A549 (cell line): Measurements from ENCODE around the gene CD2. TPM values are rescaled to one million over a fixed set of nuclear protein-coding genes. Genes with fewer than 3 reads are reported as not detected.

Experiments used
- ATAC-seq, 2 experiments: fragments of 200-7000 bp in 1 of 2; fragments of >200 bp in 1 of 2; cut with Nextera tagmentation in 1 of 2; cut with Tn5 transposase in 1 of 2; 3 replicates each; pipeline versions ENCODE4 v1.8.0 to v1.9.1; 2018 to 2020; ENCODE audit warnings: mild to moderate bottlenecking in 1 of 2, moderate library complexity in 1 of 2
- CTCF ChIA-PET: fragments of 300-600 bp; sonication (Branson Sonifier 250); formaldehyde crosslinking; extraction: SDS; loops from one replicate; lab custom pipeline; 2021; ENCODE audit warnings: antibody characterized with exemption, inconsistent platforms; lab: Yijun Ruan, JAX
- POLR2A ChIA-PET: fragments of 350-600 bp; formaldehyde crosslinking; extraction: SDS; loops from one replicate; lab custom pipeline; 2021; ENCODE audit warnings: antibody characterized with exemption, inconsistent platforms; lab: Yijun Ruan, JAX
- DNase-seq, 2 experiments: peaks; one replicate each; pipeline versions ENCODE4 v3.0.0 to v3.0.0-alpha.2; 2011 to 2016; ENCODE audit warnings: low read depth in 1 of 2, low spot score in 1 of 2
- FAIRE-seq: peaks from 2 replicates; lab custom pipeline; 2011; peaks lifted over from hg19 to GRCh38; lab: Jason Lieb, UNC
- H3K27ac ChIP-seq, 2 experiments: fragments of >200 bp; sonication (Bioruptor Twin); formaldehyde crosslinking; 3 replicates each; pipeline ENCODE4 v1.5.1; 2016 to 2017
- H3K4me1 ChIP-seq: fragments of >200 bp; sonication (Bioruptor Twin); formaldehyde crosslinking; 3 replicates; pipeline ENCODE4 v1.6.1; 2016
- H3K4me2 ChIP-seq: fragments of >200 bp; sonication (Bioruptor Twin); formaldehyde crosslinking; 3 replicates; pipeline ENCODE4 v1.6.1; 2016
- H3K4me3 ChIP-seq: fragments of >200 bp; sonication (Bioruptor Twin); formaldehyde crosslinking; 3 replicates; pipeline ENCODE4 v1.5.1; 2016
- H3K9me3 ChIP-seq: fragments of >200 bp; sonication (Bioruptor Twin); formaldehyde crosslinking; 3 replicates; pipeline ENCODE4 v1.6.1; 2016
- ATOH8 ChIP-seq: fragments of 250-450 bp; sonication (Bioruptor Pico); IDR thresholded peaks from 2 replicates; pipeline ENCODE4 v1.5.0; 2020; ENCODE audit warnings: low read depth, mild to moderate bottlenecking, moderate library complexity
- CEBPB ChIP-seq, 2 experiments: fragments of >200 bp in 1 of 2; sonication (Bioruptor Twin) in 1 of 2; formaldehyde crosslinking in 1 of 2; IDR thresholded peaks; 2 replicates each; pipeline ENCODE4 v1.6.1; 2012 to 2016
- CTCF ChIP-seq: fragments of >200 bp; sonication (Bioruptor Twin); formaldehyde crosslinking; IDR thresholded peaks from 3 replicates; pipeline ENCODE4 v1.5.1; 2016
- E2F6 ChIP-seq: IDR thresholded peaks from 2 replicates; pipeline ENCODE4 v1.6.1; 2012; ENCODE audit warnings: low read depth, borderline replicate concordance
- EHF ChIP-seq: fragments of 250-450 bp; sonication (Bioruptor Pico); IDR thresholded peaks from 2 replicates; pipeline ENCODE4 v1.5.0; 2020; ENCODE audit warnings: mild to moderate bottlenecking
- ELK1 ChIP-seq: fragments of 150-350 bp; IDR thresholded peaks from 2 replicates; pipeline ENCODE4 v1.6.1; 2014; ENCODE audit warnings: low read depth, mild to moderate bottlenecking, low read length
- ESRRA ChIP-seq: fragments of 150-350 bp; IDR thresholded peaks from 2 replicates; pipeline ENCODE4 v1.6.1; 2014; ENCODE audit warnings: mild to moderate bottlenecking, low read length, borderline replicate concordance
- FOSB ChIP-seq: fragments of 250-450 bp; sonication (Bioruptor Pico); IDR thresholded peaks from 2 replicates; pipeline ENCODE4 v1.5.0; 2020; ENCODE audit warnings: mild to moderate bottlenecking, moderate library complexity
- FOSL2 ChIP-seq, 2 experiments: fragments of 450-650 bp in 1 of 2; fragments of >200 bp in 1 of 2; sonication (Bioruptor Twin) in 1 of 2; formaldehyde crosslinking; IDR thresholded peaks; 2 replicates each; pipeline versions ENCODE4 v1.5.0 to v1.6.1; 2016 to 2020; ENCODE audit warnings: mild to moderate bottlenecking in 1 of 2, moderate library complexity in 1 of 2
- HDAC2 ChIP-seq: fragments of 200-600 bp; sonication (generic); IDR thresholded peaks from 2 replicates; pipeline ENCODE4 v1.6.1; 2016
- HEYL ChIP-seq: fragments of 250-450 bp; sonication (Bioruptor Pico); IDR thresholded peaks from 2 replicates; pipeline ENCODE4 v1.8.0; 2021; ENCODE audit warnings: mild to moderate bottlenecking, moderate library complexity
- HOXA7 ChIP-seq: fragments of 250-450 bp; sonication (Bioruptor Pico); IDR thresholded peaks from 2 replicates; pipeline ENCODE4 v1.5.0; 2020; ENCODE audit warnings: mild to moderate bottlenecking, moderate library complexity
- JUN ChIP-seq, 2 experiments: fragments of >200 bp; sonication (Bioruptor Twin); formaldehyde crosslinking; IDR thresholded peaks; 2 replicates in 1 of 2; 3 replicates in 1 of 2; pipeline ENCODE4 v1.6.1; 2016 to 2017
- JUNB ChIP-seq: fragments of >200 bp; sonication (Bioruptor Twin); formaldehyde crosslinking; IDR thresholded peaks from 2 replicates; pipeline ENCODE4 v1.6.1; 2016
- MAFK ChIP-seq: fragments of 450-650 bp; IDR thresholded peaks from 2 replicates; pipeline ENCODE4 v1.6.1; 2014; ENCODE audit not compliant: partially characterized antibody
- MAZ ChIP-seq: fragments of 150-350 bp; IDR thresholded peaks from 2 replicates; pipeline ENCODE4 v1.6.1; 2014; ENCODE audit warnings: antibody characterized with exemption, low read depth, low read length, borderline replicate concordance
- NFE2L2 ChIP-seq: fragments of 150-350 bp; conservative IDR thresholded peaks from 2 replicates; pipeline ENCODE4 v1.6.1; 2014; ENCODE audit warnings: low read length
- NR3C1 ChIP-seq: fragments of >200 bp; sonication (Bioruptor Twin); formaldehyde crosslinking; IDR thresholded peaks from 3 replicates; pipeline ENCODE4 v1.6.1; 2017
- POLR2AphosphoS2 ChIP-seq: conservative IDR thresholded peaks from 2 replicates; pipeline ENCODE4 v1.6.1; 2012; ENCODE audit warnings: low read length, improper control_type of control experiment, inconsistent platforms
- RAD21 ChIP-seq, 2 experiments: fragments of >200 bp in 1 of 2; sonication (Bioruptor Twin) in 1 of 2; formaldehyde crosslinking in 1 of 2; IDR thresholded peaks in 1 of 2; conservative IDR thresholded peaks in 1 of 2; 2 replicates in 1 of 2; 3 replicates in 1 of 2; pipeline ENCODE4 v1.6.1; 2012 to 2018; ENCODE audit warnings: inconsistent platforms in 1 of 2
- RFX5 ChIP-seq: fragments of 450-650 bp; IDR thresholded peaks from 2 replicates; pipeline ENCODE4 v1.7.1; 2014; ENCODE audit warnings: antibody characterized with exemption, mild to moderate bottlenecking, moderate library complexity
- SMC3 ChIP-seq: fragments of >200 bp; sonication (Bioruptor Twin); formaldehyde crosslinking; IDR thresholded peaks from 3 replicates; pipeline ENCODE4 v1.6.1; 2018; ENCODE audit warnings: inconsistent platforms
- TFCP2L1 ChIP-seq: fragments of 250-450 bp; sonication (Bioruptor Pico); IDR thresholded peaks from 2 replicates; pipeline ENCODE4 v1.5.0; 2021; ENCODE audit warnings: mild to moderate bottlenecking
- ZFP36 ChIP-seq: fragments of 450-650 bp; IDR thresholded peaks from 2 replicates; pipeline ENCODE4 v1.6.1; 2014; ENCODE audit warnings: borderline replicate concordance; ENCODE audit not compliant: partially characterized antibody
- ZSCAN20 ChIP-seq: fragments of 250-450 bp; sonication (Bioruptor Pico); IDR thresholded peaks from 2 replicates; pipeline ENCODE4 v1.8.0; 2022; ENCODE audit warnings: mild to moderate bottlenecking, moderate library complexity
- WGBS: methylation state at CpG from one replicate; pipeline ENCODE4 v1.1.6; 2017; ENCODE audit errors: missing lambda C conversion rate; 5-methylcytosine and 5-hydroxymethylcytosine counted together
- polyA plus RNA-seq, 4 experiments: library from polyadenylated mRNA; depleted of rRNA in 3 of 4; stranded (reverse); fragments of >200 nt; fragmentation: RNase III in 1 of 4; extraction: RNeasy Plus Mini Kit Qiagen cat#74134 plus additional on column Dnase treatment in 1 of 4; gene quantifications; 2 replicates in 3 of 4; 3 replicates in 1 of 4; pipeline ENCODE4 v1.2.3, GENCODE V29; 2011 to 2017
- TF ChIP-seq, protein P1 (sequence below): fragments of 250-450 bp; sonication (Bioruptor Pico); IDR thresholded peaks from 2 replicates; pipeline ENCODE4 v1.5.0; 2021; ENCODE audit warnings: mild to moderate bottlenecking, moderate library complexity, borderline replicate concordance
- TF ChIP-seq, protein P2 (sequence below): fragments of >200 bp; sonication (Bioruptor Twin); formaldehyde crosslinking; IDR thresholded peaks from 2 replicates; pipeline ENCODE4 v1.6.1; 2016
- TF ChIP-seq, protein P3 (sequence below): IDR thresholded peaks from 2 replicates; pipeline ENCODE4 v1.6.1; 2012

CD2 gene
- polyA plus RNA-seq, 2 of the 4 experiments (the other 2 are of a cell fraction) = not detected

DNA sequence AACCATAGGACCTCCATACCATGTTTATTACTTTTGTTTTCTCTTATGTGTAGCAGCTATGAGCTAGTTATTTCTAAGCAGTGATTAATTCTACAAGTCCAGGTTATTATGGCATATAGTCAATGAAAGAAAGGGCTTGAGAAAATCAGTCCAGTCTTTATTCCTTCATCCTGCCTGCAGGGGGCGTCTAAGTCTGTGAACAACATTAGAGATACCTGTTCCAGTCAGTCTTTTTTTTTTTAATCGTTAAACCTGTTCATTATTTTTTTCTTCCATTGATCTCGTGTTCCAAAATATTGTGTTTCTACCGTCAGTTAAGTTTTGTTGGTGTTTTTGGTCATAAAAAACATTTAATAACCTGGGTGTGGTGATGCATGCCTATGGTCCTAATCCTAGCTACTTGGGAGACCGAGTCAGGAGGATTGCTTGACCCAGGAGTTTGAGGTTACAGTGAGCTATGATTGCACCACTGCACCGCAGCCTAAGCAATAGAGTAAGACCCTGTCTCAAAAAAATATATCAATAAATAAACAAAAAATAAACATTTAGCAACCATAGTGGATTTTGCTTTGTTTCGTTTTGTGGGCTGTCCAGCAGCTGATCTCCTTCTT is 29.4 kb upstream of the CD2 start:
- TF ChIP-seq HEYL (CRISPR knock-in tag) (no peak), RAD21 (conservative IDR thresholded peaks at IDR 0.05 in 1 of 2, IDR thresholded peaks at IDR 0.05 in 1 of 2) (peak; percentile 45 to 47; a peak in 3 of 5 replicates), CEBPB (IDR thresholded peaks at IDR 0.05) (no peak), RFX5 (no peak), EHF (no peak), ATOH8 (CRISPR knock-in tag) (no peak), NR3C1 (no peak), SMC3 (peak; percentile 43; the same call in 1 of the 3 replicates), MAFK (no peak), CTCF (peak; percentile 62), TFCP2L1 (CRISPR knock-in tag) (no peak), JUNB (no peak), ELK1 (no peak), FOSL2 (IDR thresholded peaks at IDR 0.05) (no peak), FOSL2 (CRISPR knock-in tag; IDR thresholded peaks at IDR 0.05) (no peak), HDAC2 (no peak), FOSB (CRISPR knock-in tag) (no peak)

DNA sequence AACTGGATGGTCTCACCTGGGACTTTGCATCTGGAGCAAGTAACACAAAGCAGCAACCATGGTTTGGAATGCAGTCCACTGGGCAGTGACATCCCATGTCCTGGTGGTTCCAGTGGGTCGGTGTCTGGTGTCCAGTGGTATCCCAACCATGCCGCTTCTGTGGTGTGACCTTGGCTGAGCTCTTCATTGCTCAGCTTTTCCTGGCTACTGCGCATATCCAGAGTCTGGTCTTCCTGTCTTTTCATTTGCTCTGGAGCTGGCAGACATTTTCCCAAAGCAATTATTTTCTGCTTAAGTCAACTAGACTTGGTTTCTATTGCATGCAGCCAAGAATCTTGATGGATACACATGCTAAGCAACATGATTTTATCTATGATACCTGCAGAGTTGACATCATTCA is 28.4 kb upstream of the CD2 start:
- no peak for FAIRE-seq
- no peak overlapping the region for H3K4me3 ChIP-seq
- H3K9me3 ChIP-seq = no peaks in the 10 kb centered on the region
- no peak for DNase-seq
- no peaks in the 10 kb centered on the region for H3K4me1 ChIP-seq
- CTCF ChIA-PET = interaction anchor here (0.5 to 2.3 kb wide), 14 partner anchors 8 to 564 kb away, joined by 3 to 10 read pairs (median 3); no protein-coding TSS in a partner anchor
- POLR2A ChIA-PET = no interaction called here
- H3K27ac ChIP-seq = no peak overlapping the region
- WGBS = 47% methylated on average over 2 of the region's 3 CpGs
- no peak overlapping the region for H3K4me2 ChIP-seq
- ATAC-seq = no peak
- no peak for TF ChIP-seq ZFP36
- no peak for TF ChIP-seq ZSCAN20 (CRISPR knock-in tag)
- no peak for TF ChIP-seq RFX5
- no peak for TF ChIP-seq E2F6
- TF ChIP-seq POLR2AphosphoS2 = no peak
- TF ChIP-seq, protein P1, sequence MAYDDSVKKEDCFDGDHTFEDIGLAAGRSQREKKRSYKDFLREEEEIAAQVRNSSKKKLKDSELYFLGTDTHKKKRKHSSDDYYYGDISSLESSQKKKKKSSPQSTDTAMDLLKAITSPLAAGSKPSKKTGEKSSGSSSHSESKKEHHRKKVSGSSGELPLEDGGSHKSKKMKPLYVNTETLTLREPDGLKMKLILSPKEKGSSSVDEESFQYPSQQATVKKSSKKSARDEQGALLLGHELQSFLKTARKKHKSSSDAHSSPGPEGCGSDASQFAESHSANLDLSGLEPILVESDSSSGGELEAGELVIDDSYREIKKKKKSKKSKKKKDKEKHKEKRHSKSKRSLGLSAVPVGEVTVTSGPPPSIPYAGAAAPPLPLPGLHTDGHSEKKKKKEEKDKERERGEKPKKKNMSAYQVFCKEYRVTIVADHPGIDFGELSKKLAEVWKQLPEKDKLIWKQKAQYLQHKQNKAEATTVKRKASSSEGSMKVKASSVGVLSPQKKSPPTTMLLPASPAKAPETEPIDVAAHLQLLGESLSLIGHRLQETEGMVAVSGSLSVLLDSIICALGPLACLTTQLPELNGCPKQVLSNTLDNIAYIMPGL (CRISPR knock-in tag) = no peak
- no peak for TF ChIP-seq NFE2L2
- TF ChIP-seq HEYL (CRISPR knock-in tag) = no peak
- no peak for TF ChIP-seq ATOH8 (CRISPR knock-in tag)
- TF ChIP-seq, protein P2, sequence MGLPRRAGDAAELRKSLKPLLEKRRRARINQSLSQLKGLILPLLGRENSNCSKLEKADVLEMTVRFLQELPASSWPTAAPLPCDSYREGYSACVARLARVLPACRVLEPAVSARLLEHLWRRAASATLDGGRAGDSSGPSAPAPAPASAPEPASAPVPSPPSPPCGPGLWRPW = no peak
- no peak for TF ChIP-seq JUN (IDR thresholded peaks at IDR 0.05)
- TF ChIP-seq ESRRA = no peak
- no peak for TF ChIP-seq HOXA7
- no peak for TF ChIP-seq MAZ
- no peak for TF ChIP-seq SMC3
- TF ChIP-seq NR3C1 = no peak
- TF ChIP-seq HDAC2 = no peak
- TF ChIP-seq, protein P3, sequence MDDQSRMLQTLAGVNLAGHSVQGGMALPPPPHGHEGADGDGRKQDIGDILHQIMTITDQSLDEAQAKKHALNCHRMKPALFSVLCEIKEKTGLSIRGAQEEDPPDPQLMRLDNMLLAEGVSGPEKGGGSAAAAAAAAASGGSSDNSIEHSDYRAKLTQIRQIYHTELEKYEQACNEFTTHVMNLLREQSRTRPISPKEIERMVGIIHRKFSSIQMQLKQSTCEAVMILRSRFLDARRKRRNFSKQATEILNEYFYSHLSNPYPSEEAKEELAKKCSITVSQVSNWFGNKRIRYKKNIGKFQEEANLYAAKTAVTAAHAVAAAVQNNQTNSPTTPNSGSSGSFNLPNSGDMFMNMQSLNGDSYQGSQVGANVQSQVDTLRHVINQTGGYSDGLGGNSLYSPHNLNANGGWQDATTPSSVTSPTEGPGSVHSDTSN = no peak

More for the DNA sequence above, 29.4 kb upstream of the CD2 start:
- Histone ChIP-seq H3K9me3 (no peaks in the 10 kb centered on the region), H3K4me2 (no peak overlapping the region), H3K27ac (no peak overlapping the region), H3K4me3 (no peak overlapping the region), H3K4me1 (no peaks in the 10 kb centered on the region)
- FAIRE-seq (no peak), DNase-seq (peak; percentile 27 to 58), ATAC-seq (peak; percentile 67 to 77; a peak in 3 of 6 replicates)
- WGBS = 26% methylated on average over 7 of the region's 7 CpGs
- CTCF ChIA-PET = interaction anchor here (0.7 to 2.5 kb wide), 25 partner anchors 9 to 565 kb away, joined by 3 to 13 read pairs (median 3); partner anchors contain the start of gene IGSF3
- POLR2A ChIA-PET = no interaction called here
